Measurements from ENCODE around the gene RUFY1.

DNA sequence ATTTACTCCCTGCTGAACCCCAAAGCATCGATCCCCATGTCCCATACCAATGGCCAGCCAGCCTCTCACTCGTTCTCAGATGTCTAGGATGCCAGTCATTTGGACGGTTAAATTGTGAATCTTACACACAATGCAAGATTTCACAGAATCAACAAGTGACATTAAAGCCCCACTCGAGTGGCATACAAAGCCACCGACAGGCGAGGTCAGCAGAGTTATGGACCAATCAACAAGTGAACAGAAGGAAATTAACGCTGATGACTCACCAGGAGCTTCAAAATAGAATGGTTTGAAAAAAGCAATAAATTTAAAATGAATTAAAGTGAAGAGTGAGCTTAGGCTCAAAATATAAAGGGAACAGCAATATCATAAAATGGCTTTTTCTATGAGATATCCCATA, 8.2 kb upstream of the RUFY1 start:
- TF ChIP-seq POLR2A (IDR thresholded peaks at IDR 0.05; ENCODE audit: low read depth, low read length), result no peak
- TF ChIP-seq, protein P1, sequence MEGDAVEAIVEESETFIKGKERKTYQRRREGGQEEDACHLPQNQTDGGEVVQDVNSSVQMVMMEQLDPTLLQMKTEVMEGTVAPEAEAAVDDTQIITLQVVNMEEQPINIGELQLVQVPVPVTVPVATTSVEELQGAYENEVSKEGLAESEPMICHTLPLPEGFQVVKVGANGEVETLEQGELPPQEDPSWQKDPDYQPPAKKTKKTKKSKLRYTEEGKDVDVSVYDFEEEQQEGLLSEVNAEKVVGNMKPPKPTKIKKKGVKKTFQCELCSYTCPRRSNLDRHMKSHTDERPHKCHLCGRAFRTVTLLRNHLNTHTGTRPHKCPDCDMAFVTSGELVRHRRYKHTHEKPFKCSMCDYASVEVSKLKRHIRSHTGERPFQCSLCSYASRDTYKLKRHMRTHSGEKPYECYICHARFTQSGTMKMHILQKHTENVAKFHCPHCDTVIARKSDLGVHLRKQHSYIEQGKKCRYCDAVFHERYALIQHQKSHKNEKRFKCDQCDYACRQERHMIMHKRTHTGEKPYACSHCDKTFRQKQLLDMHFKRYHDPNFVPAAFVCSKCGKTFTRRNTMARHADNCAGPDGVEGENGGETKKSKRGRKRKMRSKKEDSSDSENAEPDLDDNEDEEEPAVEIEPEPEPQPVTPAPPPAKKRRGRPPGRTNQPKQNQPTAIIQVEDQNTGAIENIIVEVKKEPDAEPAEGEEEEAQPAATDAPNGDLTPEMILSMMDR (IDR thresholded peaks at IDR 0.05; ENCODE audit: extremely low read depth in 1 of 2, insufficient read depth in 1 of 2, low read depth in 1 of 2, low read length in 2 of 2), result no peak
- no peak for TF ChIP-seq POLR2AphosphoS5 (IDR thresholded peaks at IDR 0.05; ENCODE audit: insufficient read depth, low read depth, low read length)
- no peak for TF ChIP-seq EZH2 (IDR thresholded peaks at IDR 0.05; ENCODE audit: borderline replicate concordance, low read depth, low read length, severe bottlenecking)
- TF ChIP-seq, protein P2, sequence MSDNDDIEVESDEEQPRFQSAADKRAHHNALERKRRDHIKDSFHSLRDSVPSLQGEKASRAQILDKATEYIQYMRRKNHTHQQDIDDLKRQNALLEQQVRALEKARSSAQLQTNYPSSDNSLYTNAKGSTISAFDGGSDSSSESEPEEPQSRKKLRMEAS (IDR thresholded peaks at IDR 0.05; ENCODE audit: insufficient read depth, insufficient read length), result no peak
- no peak for TF ChIP-seq MYC (IDR thresholded peaks at IDR 0.05; ENCODE audit: low read depth, low read length)
- TF ChIP-seq GATA2 (IDR thresholded peaks at IDR 0.05; ENCODE audit: insufficient read depth, insufficient read length, low read depth, low read length), result no peak
- no peak for TF ChIP-seq JUN (IDR thresholded peaks at IDR 0.05; ENCODE audit: borderline replicate concordance, insufficient read depth, insufficient read length, low read depth)
- TF ChIP-seq FOS (IDR thresholded peaks at IDR 0.05; ENCODE audit: borderline replicate concordance, insufficient read depth, low read length), result no peak

Data from endothelial cell of umbilical vein (primary cell).